Ramos (cell line): ENCODE data around the gene SLC5A10.

Experiments
- in situ Hi-C: fragments of 300-500 bp; cut with MboI; formaldehyde crosslinking; loops from one replicate; pipeline ENCODE4 v1.14.3; 2022; ENCODE audit warnings: low sequenced_read_pairs; ENCODE audit not compliant: unreplicated experiment

Gene SLC5A10

DNA sequence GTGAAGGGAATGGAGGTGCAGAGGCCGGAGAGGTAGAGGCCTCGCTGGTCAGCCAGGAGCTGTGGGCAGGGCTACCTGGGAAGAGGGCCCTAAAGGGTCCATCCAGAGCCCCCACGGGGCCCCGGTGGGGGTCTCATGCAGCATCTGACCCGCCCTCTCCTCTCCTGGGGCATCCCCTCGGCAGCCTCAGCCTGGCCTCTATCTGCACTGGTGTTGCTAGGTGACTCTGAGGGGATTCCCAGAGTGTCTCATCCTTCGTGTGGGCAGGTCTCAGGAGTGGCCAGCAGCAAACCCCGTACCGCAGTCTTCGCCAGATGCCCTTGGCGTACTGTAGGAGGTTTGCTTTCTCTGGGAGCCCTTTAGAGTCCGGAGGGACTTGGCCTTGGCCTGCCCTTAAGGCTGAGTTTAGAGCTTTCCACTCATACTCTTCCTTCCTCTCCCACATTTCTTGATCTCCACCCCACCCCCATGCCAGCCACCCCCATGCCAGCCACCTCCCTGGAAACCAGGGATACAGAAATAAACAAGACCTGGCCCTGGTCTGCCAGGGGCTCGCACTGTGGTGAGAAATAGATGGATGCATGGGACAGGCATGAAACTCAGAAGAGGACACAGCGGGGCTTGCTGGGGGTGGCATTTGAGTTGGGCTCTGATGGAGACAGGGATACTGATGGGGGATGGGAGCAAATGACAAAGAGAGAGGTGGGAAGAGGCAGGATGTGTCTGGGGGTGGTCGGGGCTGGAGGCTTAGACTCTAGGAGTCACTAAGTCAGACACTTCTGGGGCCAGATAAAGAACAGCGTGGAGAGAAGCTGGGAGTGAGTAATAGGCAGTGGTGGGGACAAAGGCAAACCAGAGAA is 9.9 kb downstream of the SLC5A10 start:
- in situ Hi-C loops, result loop anchor here (25.0 kb wide), 1 partner anchor 150 kb away; no protein-coding TSS in a partner anchor

- in situ Hi-C loops, result loop anchor here (25.0 kb wide), 1 partner anchor 150 kb away; no protein-coding TSS in a partner anchor
These were observed 10.5 kb downstream of the SLC5A10 start for GRCh38 chr17:18962494-18962815.

DNA sequence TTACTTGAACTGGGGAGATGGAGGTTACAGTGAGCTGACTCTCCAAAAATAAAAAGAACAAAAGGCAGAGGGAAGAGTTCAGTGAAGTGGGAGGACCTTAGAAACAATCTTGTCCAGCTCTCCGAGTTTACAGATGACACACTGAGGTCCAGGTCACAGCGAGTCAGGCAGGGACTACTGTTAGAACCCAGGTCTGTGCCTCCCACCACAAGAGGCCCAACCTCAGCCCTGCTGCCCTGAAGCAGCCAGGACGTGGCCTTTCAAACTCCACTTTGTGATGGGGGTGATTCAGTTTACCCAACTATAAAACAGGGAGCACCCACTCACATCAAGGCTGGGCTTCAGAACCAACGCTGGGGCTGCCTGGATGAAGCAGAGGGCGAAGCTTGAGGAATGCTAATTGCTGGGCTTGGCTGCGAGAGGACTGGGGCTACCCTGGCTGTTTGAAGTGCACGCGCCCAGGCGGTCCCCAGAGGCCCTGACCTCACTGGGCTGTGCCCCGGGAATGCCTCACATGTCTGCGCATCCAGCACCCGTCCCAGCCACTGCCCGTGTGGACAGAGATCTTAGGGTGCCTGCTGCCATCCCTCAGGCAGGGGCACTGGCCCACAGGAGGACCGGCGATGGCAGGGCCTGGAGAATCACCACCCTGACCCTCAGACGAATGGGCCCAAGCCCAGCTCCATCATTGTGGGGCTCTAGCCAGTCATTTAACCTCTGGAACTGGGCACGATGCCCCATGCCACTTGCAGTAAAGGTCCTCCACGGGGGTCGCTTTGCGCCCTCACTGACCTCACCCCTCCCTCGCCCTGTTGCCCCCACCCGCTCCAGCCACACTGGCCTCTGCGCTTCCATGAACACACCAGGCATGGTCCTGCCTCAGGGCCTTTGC is 11.4 kb downstream of the SLC5A10 start:
- in situ Hi-C loops, result loop anchor here (25.0 kb wide), 1 partner anchor 151 kb away; no protein-coding TSS in a partner anchor

DNA sequence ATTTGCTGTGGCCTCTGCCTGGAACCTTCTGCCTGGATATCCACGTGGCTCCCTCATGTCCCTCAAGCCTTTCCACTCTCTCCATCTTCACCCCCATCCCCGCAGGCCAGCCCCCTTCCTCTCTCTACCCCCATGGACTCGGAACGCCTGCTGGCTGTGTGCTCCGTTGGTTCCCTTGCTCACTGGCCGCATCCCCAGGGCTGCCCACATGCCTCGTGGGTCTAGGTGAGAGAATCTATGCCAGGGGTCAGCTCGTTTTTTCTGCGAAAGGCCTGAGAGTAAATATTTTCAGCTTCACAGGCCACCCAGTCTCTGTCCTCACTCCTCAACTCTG is 12.0 kb downstream of the SLC5A10 start:
- in situ Hi-C loops, result loop anchor here (25.0 kb wide), 1 partner anchor 152 kb away; no protein-coding TSS in a partner anchor

DNA sequence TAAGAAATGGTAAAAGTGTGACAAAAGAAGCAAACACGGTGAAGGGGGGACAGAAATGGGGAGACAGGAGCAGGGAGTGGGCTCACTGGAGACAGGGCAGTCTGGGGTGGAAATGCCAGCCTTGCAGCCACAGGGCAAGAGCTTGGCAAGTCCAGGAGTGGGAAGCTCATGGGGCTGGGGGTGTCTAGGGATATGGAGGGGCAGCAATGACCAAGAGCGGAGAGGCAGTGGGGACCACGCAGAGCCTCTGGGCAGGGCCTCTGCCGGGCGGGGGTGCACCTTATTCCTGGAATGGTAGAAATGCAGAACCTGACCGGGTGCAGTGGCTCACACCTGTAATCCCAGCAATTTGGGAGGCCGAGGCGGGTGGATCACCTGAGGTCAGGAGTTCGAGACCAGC is 12.6 kb downstream of the SLC5A10 start:
- in situ Hi-C loops, result loop anchor here (25.0 kb wide), 1 partner anchor 152 kb away; no protein-coding TSS in a partner anchor

GRCh38 chr17:18965530-18966236 is 13.7 kb downstream of the SLC5A10 start:
- in situ Hi-C loops, result loop anchor here (25.0 kb wide), 1 partner anchor 153 kb away; no protein-coding TSS in a partner anchor

GRCh38 chr17:18966831-18967624 is 15.1 kb downstream of the SLC5A10 start:
- in situ Hi-C loops, result loop anchor here (25.0 kb wide), 1 partner anchor 155 kb away; no protein-coding TSS in a partner anchor

DNA sequence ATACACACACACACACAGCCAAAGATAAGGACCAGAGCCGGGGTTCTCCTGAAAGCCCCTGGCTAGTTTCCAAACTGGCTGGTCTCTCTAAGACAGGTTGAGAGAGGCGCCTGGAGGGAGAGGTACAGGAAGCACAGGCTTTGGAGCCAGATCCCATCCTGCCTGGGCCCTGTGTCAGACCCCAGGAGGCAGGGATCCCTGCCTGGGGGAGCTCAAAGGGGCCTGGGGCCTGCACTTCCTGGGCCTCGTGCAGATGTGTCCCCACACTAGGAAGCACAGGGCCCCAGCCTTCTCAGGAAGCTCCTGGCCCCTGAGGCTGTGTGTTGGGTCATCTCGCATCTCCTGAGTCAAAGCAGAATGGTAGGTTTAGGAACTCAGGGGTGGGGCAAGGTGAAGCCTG is 16.0 kb downstream of the SLC5A10 start:
- in situ Hi-C loops, result loop anchor here (25.0 kb wide), 1 partner anchor 156 kb away; no protein-coding TSS in a partner anchor

- in situ Hi-C loops, result loop anchor here (25.0 kb wide), 1 partner anchor 156 kb away; no protein-coding TSS in a partner anchor
These were observed 16.4 kb downstream of the SLC5A10 start for GRCh38 chr17:18968345-18968744.

DNA sequence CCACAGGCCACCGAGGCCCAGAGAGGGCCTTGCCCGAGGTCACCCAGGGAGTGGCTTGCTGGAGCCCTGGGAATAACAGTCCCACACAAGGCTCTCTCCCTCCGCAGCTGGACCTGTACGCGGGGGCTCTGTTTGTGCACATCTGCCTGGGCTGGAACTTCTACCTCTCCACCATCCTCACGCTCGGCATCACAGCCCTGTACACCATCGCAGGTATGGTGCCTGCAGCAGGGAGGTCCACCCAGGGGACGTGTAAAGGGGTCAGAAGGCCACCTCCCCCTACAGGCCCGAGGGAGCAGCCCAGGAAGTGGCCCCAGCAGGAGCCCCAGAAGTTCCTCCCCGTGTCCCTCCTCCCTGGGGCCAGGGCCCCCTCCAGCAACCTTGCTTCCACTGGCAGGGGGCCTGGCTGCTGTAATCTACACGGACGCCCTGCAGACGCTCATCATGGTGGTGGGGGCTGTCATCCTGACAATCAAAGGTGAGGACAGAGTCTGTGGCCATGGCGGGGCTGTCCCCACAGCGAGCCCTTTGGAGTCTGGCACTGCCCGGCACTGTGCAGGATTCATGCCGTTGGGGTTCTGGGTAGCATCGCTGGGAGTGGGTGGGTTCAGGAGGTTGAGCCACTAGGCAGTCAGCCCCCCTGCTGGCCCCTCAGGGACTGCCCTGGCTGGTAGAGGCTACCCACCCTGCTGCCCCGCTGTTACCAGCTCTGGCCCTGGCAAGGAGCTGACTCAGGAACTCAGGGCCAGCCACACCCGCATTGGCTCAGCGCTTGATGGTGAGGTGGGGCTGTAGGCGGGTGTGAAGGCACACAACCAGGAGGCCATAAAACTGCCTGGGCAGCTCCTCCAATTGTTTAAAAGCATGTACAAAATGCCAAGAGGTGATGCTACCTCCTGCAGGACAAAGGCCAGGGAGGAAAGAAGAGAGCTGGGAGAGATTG is 17.3 kb downstream of the SLC5A10 start:
- in situ Hi-C loops, result loop anchor here (25.0 kb wide), 1 partner anchor 157 kb away; no protein-coding TSS in a partner anchor

DNA sequence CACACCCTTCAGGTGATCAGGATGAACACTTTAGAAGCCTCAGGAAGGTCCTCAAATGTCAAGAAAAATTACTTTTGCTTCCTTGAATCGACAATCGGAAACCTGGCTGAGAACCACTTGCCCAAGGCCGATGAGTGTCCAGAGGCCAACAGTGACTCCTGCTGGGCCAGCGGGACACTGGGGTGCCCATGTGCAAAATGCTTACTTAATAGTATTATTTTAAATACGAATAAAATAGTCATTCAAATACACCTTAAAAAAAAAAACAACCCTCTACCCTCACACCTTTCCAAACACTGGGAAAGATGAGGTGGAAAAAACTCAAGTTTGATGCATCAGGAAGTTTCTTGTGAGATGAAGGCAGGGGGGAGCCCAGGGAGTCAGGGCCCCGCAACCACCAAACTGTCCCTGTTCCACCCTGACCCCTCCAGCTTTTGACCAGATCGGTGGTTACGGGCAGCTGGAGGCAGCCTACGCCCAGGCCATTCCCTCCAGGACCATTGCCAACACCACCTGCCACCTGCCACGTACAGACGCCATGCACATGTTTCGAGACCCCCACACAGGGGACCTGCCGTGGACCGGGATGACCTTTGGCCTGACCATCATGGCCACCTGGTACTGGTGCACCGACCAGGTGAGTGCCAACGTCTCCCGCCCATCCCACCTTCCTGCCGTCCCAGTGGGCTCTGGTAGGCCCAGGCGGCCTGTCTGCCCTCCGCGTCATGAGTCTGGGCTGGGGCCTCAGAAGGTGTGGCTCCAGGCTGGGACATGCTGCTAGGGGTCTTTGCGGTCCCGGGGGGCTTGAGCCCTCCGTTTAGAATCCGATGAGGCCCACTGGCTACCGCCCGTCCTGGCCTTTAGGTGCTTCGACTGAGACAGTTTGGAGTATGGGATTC is 18.9 kb downstream of the SLC5A10 start:
- in situ Hi-C loops, result loop anchor here (25.0 kb wide), 1 partner anchor 159 kb away; no protein-coding TSS in a partner anchor

DNA sequence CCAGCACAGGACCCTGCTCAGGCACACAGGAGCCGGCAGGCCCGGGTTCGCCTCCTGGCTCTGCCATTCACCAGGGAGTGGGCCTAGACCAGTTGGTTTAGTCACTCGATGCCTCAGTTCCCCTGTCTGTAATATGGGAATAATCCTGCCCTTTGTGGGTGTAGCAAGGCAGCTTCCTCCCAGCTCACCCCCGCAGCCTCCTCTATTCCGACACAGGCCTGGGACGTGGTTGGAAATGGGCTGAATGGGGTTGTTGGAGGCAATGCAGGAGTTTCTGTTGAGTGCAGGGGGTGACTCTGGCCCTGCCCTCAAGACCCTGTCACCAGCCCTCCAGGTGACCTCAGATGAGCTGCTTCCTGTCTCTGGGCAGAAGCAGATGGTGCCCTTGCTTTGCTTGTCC is 19.8 kb downstream of the SLC5A10 start:
- in situ Hi-C loops, result loop anchor here (25.0 kb wide), 1 partner anchor 160 kb away; no protein-coding TSS in a partner anchor

- in situ Hi-C loops, result loop anchor here (25.0 kb wide), 1 partner anchor 162 kb away; no protein-coding TSS in a partner anchor
These were observed 22.6 kb downstream of the SLC5A10 start for GRCh38 chr17:18974407-18975149.

- in situ Hi-C loops, result no loop called here
These were observed 23.6 kb downstream of the SLC5A10 start for GRCh38 chr17:18975597-18975996.

DNA sequence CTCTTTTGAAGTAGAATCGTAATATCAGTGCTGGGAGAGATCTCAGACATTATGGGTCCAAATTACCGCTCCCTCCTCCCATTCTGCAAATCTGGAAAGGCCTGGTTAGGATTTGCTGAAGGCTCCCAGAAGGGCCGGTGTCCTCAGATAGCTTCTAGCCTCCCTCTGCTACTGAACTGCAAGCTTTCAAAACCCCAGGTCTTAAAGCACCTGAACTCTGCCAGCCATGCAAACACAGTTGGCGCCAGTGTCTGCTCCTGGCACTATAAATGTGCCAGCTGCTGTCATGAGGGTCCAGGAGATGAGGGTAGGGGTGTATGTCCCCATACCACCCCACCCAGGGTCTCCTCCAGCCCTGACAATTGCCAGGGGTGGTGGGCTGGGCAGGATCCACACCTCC is 24.2 kb downstream of the SLC5A10 start:
- in situ Hi-C loops, result no loop called here

DNA sequence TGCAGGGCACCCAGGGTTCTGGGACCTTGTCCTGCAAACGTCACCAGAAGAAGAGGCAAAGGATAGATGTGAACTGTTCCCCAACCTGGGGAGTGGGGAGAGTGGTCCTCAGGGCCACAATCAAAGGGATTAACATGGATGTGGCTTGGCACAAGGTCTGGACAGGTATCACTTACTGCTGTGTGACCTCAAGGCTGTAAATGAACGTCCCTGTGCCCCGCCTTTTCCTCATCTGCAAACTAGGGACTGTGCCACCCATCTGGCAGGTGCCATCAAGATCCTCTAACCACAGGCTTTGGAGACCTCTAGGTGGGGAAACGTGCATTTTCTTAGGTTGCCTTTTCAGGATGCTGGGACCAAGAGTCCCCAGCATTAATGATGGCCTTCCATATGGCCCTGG is 25.1 kb downstream of the SLC5A10 start:
- in situ Hi-C loops, result no loop called here
